Endothelial cell (in vitro differentiated cells): Measurements from ENCODE around the gene SLIT1. TPM values are rescaled to one million over a fixed set of nuclear protein-coding genes. Genes with fewer than 3 reads are reported as not detected.

ENCODE experiments used
- DNase-seq: peaks from one replicate; pipeline ENCODE4 v3.0.0; 2021; ENCODE audit warnings: low spot score
- H3K27ac Mint-ChIP-seq: one replicate; pipeline ENCODE4 v1.8.0; 2021; ENCODE audit warnings: mixed read lengths, inconsistent platforms; ENCODE audit not compliant: unreplicated experiment
- H3K27me3 Mint-ChIP-seq: one replicate; pipeline ENCODE4 v1.8.0; 2021; ENCODE audit warnings: mild to moderate bottlenecking, moderate library complexity, mixed read lengths, inconsistent platforms; ENCODE audit not compliant: unreplicated experiment
- H3K36me3 Mint-ChIP-seq: one replicate; pipeline ENCODE4 v1.8.0; 2021; ENCODE audit warnings: mild to moderate bottlenecking, low read depth, mixed read lengths, inconsistent platforms; ENCODE audit not compliant: unreplicated experiment
- H3K4me1 Mint-ChIP-seq: one replicate; pipeline ENCODE4 v1.8.0; 2021; ENCODE audit warnings: mild to moderate bottlenecking, mixed read lengths, inconsistent platforms; ENCODE audit not compliant: unreplicated experiment
- H3K4me3 Mint-ChIP-seq: one replicate; pipeline ENCODE4 v1.8.0; 2021; ENCODE audit warnings: mild to moderate bottlenecking, mixed read lengths, inconsistent platforms; ENCODE audit not compliant: unreplicated experiment
- H3K9me3 Mint-ChIP-seq: one replicate; pipeline ENCODE4 v1.8.0; 2021; ENCODE audit warnings: mixed read lengths, inconsistent platforms; ENCODE audit not compliant: unreplicated experiment
- total RNA-seq: library from RNA; stranded (reverse); fragmentation: NEBNext Ultra II Directional; extraction: Animal tissue kit (Norgen Biotek cat#: 25700); gene quantifications from one replicate; pipeline ENCODE4 v1.2.1, GENCODE V29; 2021; ENCODE audit not compliant: unreplicated experiment
- TF ChIP-seq, protein P1 (sequence below): fragments of 200-600 bp; sonication (generic); IDR thresholded peaks from one replicate; pipeline ENCODE4 v1.5.0; 2021; ENCODE audit warnings: antibody characterized with exemption; ENCODE audit not compliant: unreplicated experiment

Gene SLIT1
- total RNA-seq, 1 donor from 2014 or later, result 0.54 TPM

GRCh38 chr10:97128516-97129154 is 57.1 kb downstream of the SLIT1 start:
- H3K4me1 Mint-ChIP-seq, result no peaks in the 10 kb centered on the region
- no peak overlapping the region for H3K4me3 Mint-ChIP-seq
- H3K27me3 Mint-ChIP-seq, result peaks cover 3% of the 10 kb centered on the region
- TF ChIP-seq, protein P1, sequence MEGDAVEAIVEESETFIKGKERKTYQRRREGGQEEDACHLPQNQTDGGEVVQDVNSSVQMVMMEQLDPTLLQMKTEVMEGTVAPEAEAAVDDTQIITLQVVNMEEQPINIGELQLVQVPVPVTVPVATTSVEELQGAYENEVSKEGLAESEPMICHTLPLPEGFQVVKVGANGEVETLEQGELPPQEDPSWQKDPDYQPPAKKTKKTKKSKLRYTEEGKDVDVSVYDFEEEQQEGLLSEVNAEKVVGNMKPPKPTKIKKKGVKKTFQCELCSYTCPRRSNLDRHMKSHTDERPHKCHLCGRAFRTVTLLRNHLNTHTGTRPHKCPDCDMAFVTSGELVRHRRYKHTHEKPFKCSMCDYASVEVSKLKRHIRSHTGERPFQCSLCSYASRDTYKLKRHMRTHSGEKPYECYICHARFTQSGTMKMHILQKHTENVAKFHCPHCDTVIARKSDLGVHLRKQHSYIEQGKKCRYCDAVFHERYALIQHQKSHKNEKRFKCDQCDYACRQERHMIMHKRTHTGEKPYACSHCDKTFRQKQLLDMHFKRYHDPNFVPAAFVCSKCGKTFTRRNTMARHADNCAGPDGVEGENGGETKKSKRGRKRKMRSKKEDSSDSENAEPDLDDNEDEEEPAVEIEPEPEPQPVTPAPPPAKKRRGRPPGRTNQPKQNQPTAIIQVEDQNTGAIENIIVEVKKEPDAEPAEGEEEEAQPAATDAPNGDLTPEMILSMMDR, result no peak
- no peaks in the 10 kb centered on the region for H3K36me3 Mint-ChIP-seq
- H3K27ac Mint-ChIP-seq, result no peak overlapping the region
- no peak for DNase-seq
- H3K9me3 Mint-ChIP-seq, result no peaks in the 10 kb centered on the region

DNA sequence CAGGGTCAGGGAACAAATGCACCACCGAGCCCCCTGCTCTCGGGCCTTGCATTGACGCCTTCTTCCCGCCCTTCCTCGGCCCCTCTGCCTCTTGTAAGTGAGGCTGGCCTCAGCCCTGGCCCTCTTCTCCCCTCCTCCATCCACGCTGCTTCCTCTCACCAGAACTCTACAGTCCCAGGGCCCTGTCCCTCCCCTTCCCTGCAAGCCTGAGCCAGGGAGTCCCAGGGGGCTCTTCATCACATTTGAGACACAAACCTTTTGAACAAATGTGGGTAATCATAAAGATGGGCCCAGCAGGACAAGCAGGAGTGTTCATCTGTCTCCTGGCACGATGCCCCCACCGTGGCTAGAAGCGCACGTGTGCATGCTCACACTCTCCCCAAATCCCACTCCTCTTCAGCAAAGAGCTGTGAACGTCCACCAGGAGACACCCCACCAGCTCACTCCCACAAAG is 57.7 kb downstream of the SLIT1 start:
- no peak for DNase-seq
- H3K9me3 Mint-ChIP-seq, result no peaks in the 10 kb centered on the region
- no peak overlapping the region for H3K27ac Mint-ChIP-seq
- TF ChIP-seq, protein P1, result no peak
- no peaks in the 10 kb centered on the region for H3K36me3 Mint-ChIP-seq
- H3K27me3 Mint-ChIP-seq, result peaks cover 3% of the 10 kb centered on the region
- no peak overlapping the region for H3K4me3 Mint-ChIP-seq
- no peaks in the 10 kb centered on the region for H3K4me1 Mint-ChIP-seq

- DNase-seq, result no peak
- H3K36me3 Mint-ChIP-seq, result no peaks in the 10 kb centered on the region
- H3K4me3 Mint-ChIP-seq, result no peak overlapping the region
- no peaks in the 10 kb centered on the region for H3K4me1 Mint-ChIP-seq
- TF ChIP-seq, protein P1, result no peak
- peaks cover 3% of the 10 kb centered on the region for H3K27me3 Mint-ChIP-seq
- H3K9me3 Mint-ChIP-seq, result no peaks in the 10 kb centered on the region
- no peak overlapping the region for H3K27ac Mint-ChIP-seq
Observed at GRCh38 chr10:97127509-97127908, 58.2 kb downstream of the SLIT1 start.

DNA sequence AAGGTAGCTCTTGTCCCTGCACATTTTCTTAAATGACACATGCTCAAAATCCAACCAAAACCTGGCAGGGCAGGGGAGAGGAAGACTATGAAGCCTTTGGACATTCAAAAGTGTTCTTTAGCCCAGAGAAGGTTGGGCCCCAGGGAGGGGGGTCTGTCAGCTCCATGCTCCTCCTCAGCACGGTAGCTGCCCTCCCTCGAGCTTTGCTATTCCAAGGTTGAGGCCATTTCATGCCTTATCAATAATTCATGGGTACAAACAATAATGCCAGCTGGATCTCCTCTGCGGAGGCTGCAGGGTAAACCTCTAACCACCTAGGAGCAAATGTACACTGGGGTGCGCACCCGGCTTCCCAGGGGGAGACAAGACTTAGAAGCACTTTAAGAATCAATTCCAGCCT is 61.5 kb downstream of the SLIT1 start:
- no peaks in the 10 kb centered on the region for H3K4me1 Mint-ChIP-seq
- H3K9me3 Mint-ChIP-seq, result no peaks in the 10 kb centered on the region
- no peak overlapping the region for H3K4me3 Mint-ChIP-seq
- H3K36me3 Mint-ChIP-seq, result no peaks in the 10 kb centered on the region
- no peak for DNase-seq
- peaks cover 3% of the 10 kb centered on the region for H3K27me3 Mint-ChIP-seq
- no peak overlapping the region for H3K27ac Mint-ChIP-seq
- TF ChIP-seq, protein P1, result no peak

GRCh38 chr10:97123765-97124164 is 62.0 kb downstream of the SLIT1 start:
- no peak for DNase-seq
- Mint-ChIP-seq H3K4me1 (no peaks in the 10 kb centered on the region), H3K4me3 (no peak overlapping the region), H3K9me3 (no peaks in the 10 kb centered on the region), H3K27ac (no peak overlapping the region), H3K27me3 (peaks cover 1% of the 10 kb centered on the region), H3K36me3 (no peaks in the 10 kb centered on the region)
- TF ChIP-seq, protein P1, result no peak
